ENCODE measurements around the gene PRCP.

DNA sequence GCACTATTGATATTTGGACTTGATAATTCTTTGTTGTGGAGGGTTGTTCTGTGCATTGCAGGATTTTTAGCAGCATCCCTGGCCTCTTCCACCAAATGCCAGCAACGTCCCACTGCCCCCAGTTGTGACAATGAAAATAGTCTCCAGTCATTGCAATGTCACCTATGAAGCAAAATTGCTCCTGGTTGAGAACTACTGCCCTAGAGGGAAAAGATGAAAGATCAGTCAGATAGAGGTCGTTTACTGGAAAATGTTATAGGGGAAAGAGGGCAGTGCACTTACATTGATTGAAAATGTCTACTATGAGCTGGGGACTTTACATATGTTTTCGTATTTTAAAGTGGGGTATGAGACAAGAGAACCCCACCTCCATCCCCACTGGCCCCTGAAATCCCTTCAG, 89.5 kb downstream of the PRCP start:
- TF ChIP-seq, protein P1, sequence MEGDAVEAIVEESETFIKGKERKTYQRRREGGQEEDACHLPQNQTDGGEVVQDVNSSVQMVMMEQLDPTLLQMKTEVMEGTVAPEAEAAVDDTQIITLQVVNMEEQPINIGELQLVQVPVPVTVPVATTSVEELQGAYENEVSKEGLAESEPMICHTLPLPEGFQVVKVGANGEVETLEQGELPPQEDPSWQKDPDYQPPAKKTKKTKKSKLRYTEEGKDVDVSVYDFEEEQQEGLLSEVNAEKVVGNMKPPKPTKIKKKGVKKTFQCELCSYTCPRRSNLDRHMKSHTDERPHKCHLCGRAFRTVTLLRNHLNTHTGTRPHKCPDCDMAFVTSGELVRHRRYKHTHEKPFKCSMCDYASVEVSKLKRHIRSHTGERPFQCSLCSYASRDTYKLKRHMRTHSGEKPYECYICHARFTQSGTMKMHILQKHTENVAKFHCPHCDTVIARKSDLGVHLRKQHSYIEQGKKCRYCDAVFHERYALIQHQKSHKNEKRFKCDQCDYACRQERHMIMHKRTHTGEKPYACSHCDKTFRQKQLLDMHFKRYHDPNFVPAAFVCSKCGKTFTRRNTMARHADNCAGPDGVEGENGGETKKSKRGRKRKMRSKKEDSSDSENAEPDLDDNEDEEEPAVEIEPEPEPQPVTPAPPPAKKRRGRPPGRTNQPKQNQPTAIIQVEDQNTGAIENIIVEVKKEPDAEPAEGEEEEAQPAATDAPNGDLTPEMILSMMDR (IDR thresholded peaks at IDR 0.05) = no peak
- TF ChIP-seq, protein P2, sequence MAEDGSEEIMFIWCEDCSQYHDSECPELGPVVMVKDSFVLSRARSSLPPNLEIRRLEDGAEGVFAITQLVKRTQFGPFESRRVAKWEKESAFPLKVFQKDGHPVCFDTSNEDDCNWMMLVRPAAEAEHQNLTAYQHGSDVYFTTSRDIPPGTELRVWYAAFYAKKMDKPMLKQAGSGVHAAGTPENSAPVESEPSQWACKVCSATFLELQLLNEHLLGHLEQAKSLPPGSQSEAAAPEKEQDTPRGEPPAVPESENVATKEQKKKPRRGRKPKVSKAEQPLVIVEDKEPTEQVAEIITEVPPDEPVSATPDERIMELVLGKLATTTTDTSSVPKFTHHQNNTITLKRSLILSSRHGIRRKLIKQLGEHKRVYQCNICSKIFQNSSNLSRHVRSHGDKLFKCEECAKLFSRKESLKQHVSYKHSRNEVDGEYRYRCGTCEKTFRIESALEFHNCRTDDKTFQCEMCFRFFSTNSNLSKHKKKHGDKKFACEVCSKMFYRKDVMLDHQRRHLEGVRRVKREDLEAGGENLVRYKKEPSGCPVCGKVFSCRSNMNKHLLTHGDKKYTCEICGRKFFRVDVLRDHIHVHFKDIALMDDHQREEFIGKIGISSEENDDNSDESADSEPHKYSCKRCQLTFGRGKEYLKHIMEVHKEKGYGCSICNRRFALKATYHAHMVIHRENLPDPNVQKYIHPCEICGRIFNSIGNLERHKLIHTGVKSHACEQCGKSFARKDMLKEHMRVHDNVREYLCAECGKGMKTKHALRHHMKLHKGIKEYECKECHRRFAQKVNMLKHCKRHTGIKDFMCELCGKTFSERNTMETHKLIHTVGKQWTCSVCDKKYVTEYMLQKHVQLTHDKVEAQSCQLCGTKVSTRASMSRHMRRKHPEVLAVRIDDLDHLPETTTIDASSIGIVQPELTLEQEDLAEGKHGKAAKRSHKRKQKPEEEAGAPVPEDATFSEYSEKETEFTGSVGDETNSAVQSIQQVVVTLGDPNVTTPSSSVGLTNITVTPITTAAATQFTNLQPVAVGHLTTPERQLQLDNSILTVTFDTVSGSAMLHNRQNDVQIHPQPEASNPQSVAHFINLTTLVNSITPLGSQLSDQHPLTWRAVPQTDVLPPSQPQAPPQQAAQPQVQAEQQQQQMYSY (CRISPR knock-in tag; IDR thresholded peaks at IDR 0.05) = no peak
- TF ChIP-seq, protein P3, sequence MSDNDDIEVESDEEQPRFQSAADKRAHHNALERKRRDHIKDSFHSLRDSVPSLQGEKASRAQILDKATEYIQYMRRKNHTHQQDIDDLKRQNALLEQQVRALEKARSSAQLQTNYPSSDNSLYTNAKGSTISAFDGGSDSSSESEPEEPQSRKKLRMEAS (CRISPR knock-in tag; IDR thresholded peaks at IDR 0.05) = no peak
- TF ChIP-seq, protein P4, sequence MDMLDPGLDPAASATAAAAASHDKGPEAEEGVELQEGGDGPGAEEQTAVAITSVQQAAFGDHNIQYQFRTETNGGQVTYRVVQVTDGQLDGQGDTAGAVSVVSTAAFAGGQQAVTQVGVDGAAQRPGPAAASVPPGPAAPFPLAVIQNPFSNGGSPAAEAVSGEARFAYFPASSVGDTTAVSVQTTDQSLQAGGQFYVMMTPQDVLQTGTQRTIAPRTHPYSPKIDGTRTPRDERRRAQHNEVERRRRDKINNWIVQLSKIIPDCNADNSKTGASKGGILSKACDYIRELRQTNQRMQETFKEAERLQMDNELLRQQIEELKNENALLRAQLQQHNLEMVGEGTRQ (CRISPR knock-in tag; IDR thresholded peaks at IDR 0.05) = no peak
- TF ChIP-seq PRRX2 (CRISPR knock-in tag; IDR thresholded peaks at IDR 0.05) (no peak), CREM (CRISPR knock-in tag; IDR thresholded peaks at IDR 0.05) (no peak), CBFB (CRISPR knock-in tag; IDR thresholded peaks at IDR 0.05; ENCODE audit: low read depth) (no peak), ZBTB21 (CRISPR knock-in tag; IDR thresholded peaks at IDR 0.05; ENCODE audit: borderline replicate concordance) (no peak), IRF2 (CRISPR knock-in tag; IDR thresholded peaks at IDR 0.05; ENCODE audit: borderline replicate concordance, low read depth) (no peak), TEAD4 (CRISPR knock-in tag; IDR thresholded peaks at IDR 0.05) (no peak), FOXJ3 (CRISPR knock-in tag; IDR thresholded peaks at IDR 0.05; ENCODE audit: borderline replicate concordance) (no peak)
- TF ChIP-seq, protein P5, sequence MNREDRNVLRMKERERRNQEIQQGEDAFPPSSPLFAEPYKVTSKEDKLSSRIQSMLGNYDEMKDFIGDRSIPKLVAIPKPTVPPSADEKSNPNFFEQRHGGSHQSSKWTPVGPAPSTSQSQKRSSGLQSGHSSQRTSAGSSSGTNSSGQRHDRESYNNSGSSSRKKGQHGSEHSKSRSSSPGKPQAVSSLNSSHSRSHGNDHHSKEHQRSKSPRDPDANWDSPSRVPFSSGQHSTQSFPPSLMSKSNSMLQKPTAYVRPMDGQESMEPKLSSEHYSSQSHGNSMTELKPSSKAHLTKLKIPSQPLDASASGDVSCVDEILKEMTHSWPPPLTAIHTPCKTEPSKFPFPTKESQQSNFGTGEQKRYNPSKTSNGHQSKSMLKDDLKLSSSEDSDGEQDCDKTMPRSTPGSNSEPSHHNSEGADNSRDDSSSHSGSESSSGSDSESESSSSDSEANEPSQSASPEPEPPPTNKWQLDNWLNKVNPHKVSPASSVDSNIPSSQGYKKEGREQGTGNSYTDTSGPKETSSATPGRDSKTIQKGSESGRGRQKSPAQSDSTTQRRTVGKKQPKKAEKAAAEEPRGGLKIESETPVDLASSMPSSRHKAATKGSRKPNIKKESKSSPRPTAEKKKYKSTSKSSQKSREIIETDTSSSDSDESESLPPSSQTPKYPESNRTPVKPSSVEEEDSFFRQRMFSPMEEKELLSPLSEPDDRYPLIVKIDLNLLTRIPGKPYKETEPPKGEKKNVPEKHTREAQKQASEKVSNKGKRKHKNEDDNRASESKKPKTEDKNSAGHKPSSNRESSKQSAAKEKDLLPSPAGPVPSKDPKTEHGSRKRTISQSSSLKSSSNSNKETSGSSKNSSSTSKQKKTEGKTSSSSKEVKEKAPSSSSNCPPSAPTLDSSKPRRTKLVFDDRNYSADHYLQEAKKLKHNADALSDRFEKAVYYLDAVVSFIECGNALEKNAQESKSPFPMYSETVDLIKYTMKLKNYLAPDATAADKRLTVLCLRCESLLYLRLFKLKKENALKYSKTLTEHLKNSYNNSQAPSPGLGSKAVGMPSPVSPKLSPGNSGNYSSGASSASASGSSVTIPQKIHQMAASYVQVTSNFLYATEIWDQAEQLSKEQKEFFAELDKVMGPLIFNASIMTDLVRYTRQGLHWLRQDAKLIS (CRISPR knock-in tag; IDR thresholded peaks at IDR 0.05; ENCODE audit: borderline replicate concordance) = no peak
